ENCODE results near the gene DCTN2. TPM values are rescaled to one million over a fixed set of nuclear protein-coding genes. Genes with fewer than 3 reads are reported as not detected.
"Not testable (repeated sequence)": the region's sequence is repeated elsewhere in the genome, so short reads cannot be mapped to it uniquely, and the experiment has no call there.

The DCTN2 gene
- total RNA-seq, 1 donor: 140 TPM

- no peak overlapping the region for H3K4me3 ChIP-seq (ENCODE audit: low read depth, low read length)
Measured at GRCh38 chr12:57496822-57497221, 50.2 kb downstream of the DCTN2 start.

GRCh38 chr12:57495051-57495701 is 51.8 kb downstream of the DCTN2 start:
- not testable (repeated sequence) for H3K4me3 ChIP-seq (ENCODE audit: low read depth, low read length); DNase-seq (ENCODE audit: low read depth)

More at GRCh38 chr12:57496822-57497221, 50.2 kb downstream of the DCTN2 start:
- no peak for DNase-seq (ENCODE audit: low read depth)
- no peak for TF ChIP-seq CTCF (IDR thresholded peaks at IDR 0.05; ENCODE audit: insufficient read depth, low read length)

GRCh38 chr12:57491393-57492280 is 55.4 kb downstream of the DCTN2 start:
- no peak for TF ChIP-seq CTCF (IDR thresholded peaks at IDR 0.05; ENCODE audit: insufficient read depth, low read length)
- DNase-seq (ENCODE audit: low read depth): no peak
- H3K4me3 ChIP-seq (ENCODE audit: low read depth, low read length): no peak overlapping the region

GRCh38 chr12:57490126-57490525 is 56.9 kb downstream of the DCTN2 start:
- no peak overlapping the region for H3K4me3 ChIP-seq (ENCODE audit: low read depth, low read length)
- TF ChIP-seq CTCF (IDR thresholded peaks at IDR 0.05; ENCODE audit: insufficient read depth, low read length): no peak
- no peak for DNase-seq (ENCODE audit: low read depth)

GRCh38 chr12:57489157-57489641 is 57.8 kb downstream of the DCTN2 start:
- peak overlapping the region; percentile 99 for H3K4me3 ChIP-seq (ENCODE audit: low read depth, low read length)
- DNase-seq (ENCODE audit: low read depth): no peak

GRCh38 chr12:57488402-57489156 is 58.4 kb downstream of the DCTN2 start:
- no peak for TF ChIP-seq CTCF (IDR thresholded peaks at IDR 0.05; ENCODE audit: insufficient read depth, low read length)
- peak; percentile 20 for DNase-seq (ENCODE audit: low read depth)
- H3K4me3 ChIP-seq (ENCODE audit: low read depth, low read length): peak overlapping the region; percentile 99

More at GRCh38 chr12:57489157-57489641, 57.8 kb downstream of the DCTN2 start:
- no peak for TF ChIP-seq CTCF (IDR thresholded peaks at IDR 0.05; ENCODE audit: insufficient read depth, low read length)

Data from fibroblast of the aortic adventitia (primary cell).